Measurements from ENCODE around the gene HYAL1.
A peak's percentile ranks its signal among the peaks of the same experiment; 100 is the strongest.

Gene HYAL1

DNA sequence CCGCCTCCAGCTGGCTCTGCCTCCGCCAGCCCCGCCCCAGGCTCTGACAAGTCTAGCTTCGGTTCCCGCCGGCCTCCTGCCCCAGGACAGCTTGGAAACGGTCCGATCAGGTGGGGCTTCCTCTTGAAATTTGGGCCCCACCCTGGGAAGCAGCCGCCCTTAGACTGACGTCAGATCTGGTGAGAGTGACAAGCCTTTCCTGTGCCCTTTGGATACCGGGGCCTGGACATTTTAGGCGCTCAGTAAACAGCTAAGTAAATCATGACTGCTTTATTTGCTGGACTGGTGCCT is 3.8 kb downstream of the HYAL1 start:
- no peak overlapping the region for H3K4me3 ChIP-seq (ENCODE audit: low read length)
- no peaks in the 10 kb centered on the region for H3K79me1 ChIP-seq (ENCODE audit: low read length)
- H3K23ac ChIP-seq (ENCODE audit: low read length): no peak overlapping the region
- H3K36me3 ChIP-seq (ENCODE audit: control insufficient read depth, insufficient read depth, low read length): no peaks in the 10 kb centered on the region
- H3K4ac ChIP-seq (ENCODE audit: low read depth, low read length): no peak overlapping the region
- H2AK5ac ChIP-seq (ENCODE audit: low read length): no peak overlapping the region
- H4K5ac ChIP-seq (ENCODE audit: low read length): no peak overlapping the region
- WGBS (ENCODE audit: extremely low coverage, insufficient coverage, low lambda C conversion rate): no CpG with 5 or more reads among the region's 12 CpGs
- H2BK15ac ChIP-seq (replicated peaks; ENCODE audit: low read depth): no peak overlapping the region
- peaks cover 6% of the 10 kb centered on the region for H3K4me1 ChIP-seq (ENCODE audit: control insufficient read depth, low read depth, low read length)
- peak overlapping the region; percentile 47 for H3K27ac ChIP-seq (ENCODE audit: low read depth, low read length)
- DNase-seq: no peak
- no peak overlapping the region for H2BK120ac ChIP-seq (ENCODE audit: low read depth, low read length)
- H3K9ac ChIP-seq (ENCODE audit: low read length): peak overlapping the region; percentile 62
- H3K56ac ChIP-seq (ENCODE audit: low read length): peak overlapping the region; percentile 77
- peak overlapping the region; percentile 7 for H3K4me2 ChIP-seq (ENCODE audit: low read length)
- H2BK5ac ChIP-seq (ENCODE audit: low read length): no peak overlapping the region
- no peaks in the 10 kb centered on the region for H3K79me2 ChIP-seq (ENCODE audit: control insufficient read depth, insufficient read depth, low read length)
- no peaks in the 10 kb centered on the region for H3K27me3 ChIP-seq (ENCODE audit: insufficient read depth, low read length, poor library complexity)
- H4K8ac ChIP-seq (ENCODE audit: low read depth, low read length): no peak overlapping the region
- peak overlapping the region; percentile 11 for H3K18ac ChIP-seq (ENCODE audit: low read length)

DNA sequence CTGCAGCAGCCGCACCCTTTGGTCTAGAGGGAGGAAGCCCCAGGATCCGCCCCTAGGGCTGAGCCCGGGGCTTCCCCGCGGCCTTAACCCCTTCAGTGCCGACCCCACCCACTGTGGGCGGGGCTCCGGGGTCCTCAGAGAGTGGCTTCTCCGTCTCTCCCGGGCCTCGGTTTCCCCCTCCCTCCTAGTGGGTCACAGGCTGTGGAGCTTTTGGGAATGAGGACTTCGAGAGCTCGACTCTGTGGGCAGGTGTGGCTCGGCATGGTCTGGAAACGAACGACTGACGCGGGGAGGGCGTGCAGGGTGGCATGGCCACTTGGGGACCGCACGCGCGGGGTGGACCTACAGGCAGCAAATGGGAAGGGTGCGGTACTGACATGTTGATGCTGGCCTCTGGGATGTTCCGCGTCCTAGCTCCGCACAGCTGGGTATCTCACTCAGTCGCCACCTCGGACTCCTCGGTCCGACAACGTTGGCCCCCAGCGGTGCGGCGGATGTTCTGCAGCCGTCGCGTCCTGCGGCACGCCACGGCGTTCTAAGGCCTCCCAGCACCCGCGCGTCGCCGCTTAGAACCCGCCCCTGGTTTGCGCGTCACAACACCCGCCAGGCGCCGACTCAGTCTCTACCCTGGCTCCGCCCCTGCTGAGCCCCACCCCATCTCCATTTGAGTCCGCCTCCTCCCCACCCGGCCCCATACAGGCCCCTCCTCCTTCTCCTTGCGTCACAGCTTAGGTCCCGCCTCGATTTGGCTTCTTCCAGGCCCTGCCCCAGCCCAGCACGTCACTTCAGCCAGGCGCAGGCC is 4.3 kb downstream of the HYAL1 start, which contains the start of the genes HYAL3 and NAA80:
TSS of gene HYAL3 (minus strand) at position 570 of the 802 bp plus-strand sequence. CDS start 3,803 bp downstream, outside the sequence.
TSS of gene NAA80 (minus strand) at position 570 of the 802 bp plus-strand sequence. CDS start 1,942 bp downstream, outside the sequence.
- no peaks in the 10 kb centered on the region for H3K79me1 ChIP-seq (ENCODE audit: low read length)
- DNase-seq: peak; percentile 100
- H3K4ac ChIP-seq (ENCODE audit: low read depth, low read length): no peak within 1 kb of the TSS
- no peak within 1 kb of the TSS for H3K23ac ChIP-seq (ENCODE audit: low read length)
- no peaks in the 10 kb centered on the region for H3K36me3 ChIP-seq (ENCODE audit: control insufficient read depth, insufficient read depth, low read length)
- H3K79me2 ChIP-seq (ENCODE audit: control insufficient read depth, insufficient read depth, low read length): no peaks in the 10 kb centered on the region
- peak within 1 kb of the TSS; percentile 47 for H3K27ac ChIP-seq (ENCODE audit: low read depth, low read length)
- WGBS (ENCODE audit: extremely low coverage, insufficient coverage, low lambda C conversion rate): no CpG with 5 or more reads among the region's 61 CpGs
- H3K56ac ChIP-seq (ENCODE audit: low read length): peak within 1 kb of the TSS; percentile 77
- no peak within 1 kb of the TSS for H2AK5ac ChIP-seq (ENCODE audit: low read length)
- H3K9ac ChIP-seq (ENCODE audit: low read length): peak within 1 kb of the TSS; percentile 87
- peak within 1 kb of the TSS; percentile 47 for H3K4me2 ChIP-seq (ENCODE audit: low read length)
- no peak within 1 kb of the TSS for H4K5ac ChIP-seq (ENCODE audit: low read length)
- no peaks in the 10 kb centered on the region for H3K27me3 ChIP-seq (ENCODE audit: insufficient read depth, low read length, poor library complexity)
- H2BK5ac ChIP-seq (ENCODE audit: low read length): peak within 1 kb of the TSS; percentile 5
- no peak within 1 kb of the TSS for H2BK15ac ChIP-seq (replicated peaks; ENCODE audit: low read depth)
- H3K18ac ChIP-seq (ENCODE audit: low read length): peak within 1 kb of the TSS; percentile 11
- peak within 1 kb of the TSS; percentile 82 for H3K4me3 ChIP-seq (ENCODE audit: low read length)
- no peak within 1 kb of the TSS for H4K8ac ChIP-seq (ENCODE audit: low read depth, low read length)
- H3K4me1 ChIP-seq (ENCODE audit: control insufficient read depth, low read depth, low read length): peaks cover 6% of the 10 kb centered on the region
- no peak within 1 kb of the TSS for H2BK120ac ChIP-seq (ENCODE audit: low read depth, low read length)

DNA sequence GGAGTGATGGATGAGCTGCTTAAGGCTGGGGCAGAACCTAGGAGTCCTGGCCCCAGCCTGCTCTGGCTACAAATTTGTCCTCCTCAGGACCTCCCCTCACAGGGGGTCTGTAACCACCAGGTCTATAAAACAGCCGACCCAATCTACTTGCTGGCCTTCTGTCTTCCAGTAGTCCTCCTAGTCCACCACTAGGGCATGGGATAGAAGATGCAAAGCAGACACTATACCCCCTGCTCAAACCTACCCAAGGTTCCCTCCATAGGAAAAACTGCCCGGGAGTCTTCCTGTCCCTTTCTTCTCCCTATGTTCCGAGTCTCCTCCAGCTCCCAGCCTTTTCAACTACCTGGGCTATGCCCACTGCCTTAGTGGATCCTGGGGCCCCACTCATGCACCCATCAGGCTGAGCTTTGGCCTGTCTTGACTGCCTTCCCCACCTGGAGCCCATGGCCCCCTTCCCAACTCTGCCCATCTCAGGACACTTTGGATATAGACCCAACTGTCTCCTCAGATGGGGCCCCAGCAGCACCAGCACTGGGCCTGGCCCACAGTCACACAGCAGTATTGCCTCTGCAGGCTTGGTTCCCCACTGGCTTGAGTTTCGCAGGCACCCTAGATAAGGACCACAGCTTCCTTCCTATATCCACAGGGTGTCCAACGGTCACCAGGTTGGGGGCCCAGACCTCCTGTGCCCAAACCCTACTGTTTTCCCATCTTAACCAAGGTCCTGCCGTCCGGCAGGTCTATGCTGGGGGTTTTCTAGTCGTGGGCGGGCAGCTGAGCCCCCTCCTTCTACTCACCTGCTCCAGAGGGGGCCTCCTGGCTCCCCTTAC is 5.3 kb downstream of the HYAL1 start:
- peak; percentile 56 for DNase-seq
- no peak overlapping the region for H3K18ac ChIP-seq (ENCODE audit: low read length)
- no peaks in the 10 kb centered on the region for H3K79me2 ChIP-seq (ENCODE audit: control insufficient read depth, insufficient read depth, low read length)
- H3K4me1 ChIP-seq (ENCODE audit: control insufficient read depth, low read depth, low read length): peaks cover 6% of the 10 kb centered on the region
- H3K23ac ChIP-seq (ENCODE audit: low read length): no peak overlapping the region
- no peak overlapping the region for H4K5ac ChIP-seq (ENCODE audit: low read length)
- no CpG with 5 or more reads among the region's 9 CpGs for WGBS (ENCODE audit: extremely low coverage, insufficient coverage, low lambda C conversion rate)
- H3K36me3 ChIP-seq (ENCODE audit: control insufficient read depth, insufficient read depth, low read length): no peaks in the 10 kb centered on the region
- no peak overlapping the region for H4K8ac ChIP-seq (ENCODE audit: low read depth, low read length)
- no peaks in the 10 kb centered on the region for H3K27me3 ChIP-seq (ENCODE audit: insufficient read depth, low read length, poor library complexity)
- no peak overlapping the region for H2BK120ac ChIP-seq (ENCODE audit: low read depth, low read length)
- peak overlapping the region; percentile 47 for H3K4me2 ChIP-seq (ENCODE audit: low read length)
- no peaks in the 10 kb centered on the region for H3K79me1 ChIP-seq (ENCODE audit: low read length)
- H2BK15ac ChIP-seq (replicated peaks; ENCODE audit: low read depth): no peak overlapping the region
- H3K56ac ChIP-seq (ENCODE audit: low read length): peak overlapping the region; percentile 75
- no peak overlapping the region for H2AK5ac ChIP-seq (ENCODE audit: low read length)
- no peak overlapping the region for H3K4ac ChIP-seq (ENCODE audit: low read depth, low read length)
- H3K4me3 ChIP-seq (ENCODE audit: low read length): no peak overlapping the region
- no peak overlapping the region for H2BK5ac ChIP-seq (ENCODE audit: low read length)
- peak overlapping the region; percentile 52 for H3K9ac ChIP-seq (ENCODE audit: low read length)
- no peak overlapping the region for H3K27ac ChIP-seq (ENCODE audit: low read depth, low read length)

DNA sequence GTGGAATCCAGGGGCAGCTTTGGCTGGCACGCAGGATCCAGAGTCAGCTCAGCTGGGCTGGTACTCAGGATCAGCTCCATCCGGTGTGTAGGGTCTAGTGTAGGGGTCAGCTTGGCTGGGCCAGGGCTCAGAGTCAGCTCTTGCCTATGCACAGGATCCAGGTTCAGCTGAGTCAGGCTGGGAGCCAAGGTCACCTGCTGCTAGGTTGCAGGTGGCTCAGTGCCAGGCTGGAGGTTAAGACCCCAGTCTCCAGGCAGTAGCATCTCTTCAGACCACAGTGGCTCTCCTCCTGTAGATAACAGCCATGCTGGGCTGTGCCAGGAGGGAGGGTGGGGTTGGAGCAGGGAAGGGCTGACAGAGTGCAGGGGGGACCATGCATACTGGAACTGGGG is 6.0 kb downstream of the HYAL1 start:
- Histone ChIP-seq H2BK15ac (replicated peaks; ENCODE audit: low read depth) (no peak overlapping the region), H3K23ac (ENCODE audit: low read length) (no peak overlapping the region), H3K79me2 (ENCODE audit: control insufficient read depth, insufficient read depth, low read length) (no peaks in the 10 kb centered on the region), H2BK5ac (ENCODE audit: low read length) (no peak overlapping the region), H3K9ac (ENCODE audit: low read length) (no peak overlapping the region), H2AK5ac (ENCODE audit: low read length) (no peak overlapping the region), H4K5ac (ENCODE audit: low read length) (no peak overlapping the region), H3K4me3 (ENCODE audit: low read length) (no peak overlapping the region), H3K4ac (ENCODE audit: low read depth, low read length) (no peak overlapping the region), H3K79me1 (ENCODE audit: low read length) (no peaks in the 10 kb centered on the region), H3K4me1 (ENCODE audit: control insufficient read depth, low read depth, low read length) (peaks cover 10% of the 10 kb centered on the region), H3K36me3 (ENCODE audit: control insufficient read depth, insufficient read depth, low read length) (no peaks in the 10 kb centered on the region), H4K8ac (ENCODE audit: low read depth, low read length) (no peak overlapping the region), H3K56ac (ENCODE audit: low read length) (no peak overlapping the region), H2BK120ac (ENCODE audit: low read depth, low read length) (no peak overlapping the region), H3K4me2 (ENCODE audit: low read length) (no peak overlapping the region), H3K27ac (ENCODE audit: low read depth, low read length) (no peak overlapping the region), H3K18ac (ENCODE audit: low read length) (no peak overlapping the region), H3K27me3 (ENCODE audit: insufficient read depth, low read length, poor library complexity) (no peaks in the 10 kb centered on the region)
- DNase-seq: no peak
- no CpG with 5 or more reads among the region's 2 CpGs for WGBS (ENCODE audit: extremely low coverage, insufficient coverage, low lambda C conversion rate)

DNA sequence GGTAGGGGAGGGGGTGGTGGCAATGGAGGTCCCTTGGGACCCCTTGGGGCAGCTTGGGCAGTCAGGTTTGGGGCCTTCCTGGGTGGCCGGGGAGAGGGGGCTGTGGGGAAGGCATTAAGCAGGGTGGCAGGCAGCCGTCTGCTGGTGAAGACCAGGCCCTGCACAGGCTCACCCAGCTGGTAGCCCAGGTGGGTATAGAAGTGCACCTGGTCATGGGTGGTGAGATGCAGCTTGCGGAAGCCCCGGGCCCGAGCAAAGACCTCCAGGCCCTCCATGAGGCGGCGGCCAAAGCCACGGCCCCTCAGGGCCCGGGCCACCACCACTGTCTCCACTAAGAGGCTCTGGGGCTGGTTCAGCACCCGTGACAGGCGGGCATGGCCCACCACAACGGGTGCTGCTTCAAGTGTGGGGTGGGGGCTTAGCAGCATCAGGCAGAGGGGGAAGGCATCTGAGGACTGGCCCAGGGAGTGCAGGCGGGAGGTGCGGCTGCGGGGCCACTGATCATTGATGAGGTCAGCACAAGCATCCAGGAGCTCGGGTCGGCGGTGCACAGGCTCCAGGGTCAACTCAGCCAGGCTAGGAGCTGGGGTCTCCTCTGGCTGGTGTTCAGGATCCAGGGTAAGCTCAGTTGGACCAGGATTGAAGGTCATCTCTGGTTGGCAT is 6.5 kb downstream of the HYAL1 start:
- Histone ChIP-seq H3K4me3 (ENCODE audit: low read length) (no peak overlapping the region), H4K8ac (ENCODE audit: low read depth, low read length) (no peak overlapping the region), H3K18ac (ENCODE audit: low read length) (no peak overlapping the region), H3K27me3 (ENCODE audit: insufficient read depth, low read length, poor library complexity) (no peaks in the 10 kb centered on the region), H3K36me3 (ENCODE audit: control insufficient read depth, insufficient read depth, low read length) (no peaks in the 10 kb centered on the region), H3K23ac (ENCODE audit: low read length) (no peak overlapping the region), H3K9ac (ENCODE audit: low read length) (no peak overlapping the region), H2BK120ac (ENCODE audit: low read depth, low read length) (no peak overlapping the region), H3K4me1 (ENCODE audit: control insufficient read depth, low read depth, low read length) (peaks cover 10% of the 10 kb centered on the region), H2AK5ac (ENCODE audit: low read length) (no peak overlapping the region), H3K79me1 (ENCODE audit: low read length) (no peaks in the 10 kb centered on the region), H2BK5ac (ENCODE audit: low read length) (no peak overlapping the region), H3K4me2 (ENCODE audit: low read length) (no peak overlapping the region), H3K27ac (ENCODE audit: low read depth, low read length) (no peak overlapping the region), H2BK15ac (replicated peaks; ENCODE audit: low read depth) (no peak overlapping the region), H3K79me2 (ENCODE audit: control insufficient read depth, insufficient read depth, low read length) (peaks cover under 1% of the 10 kb centered on the region), H3K4ac (ENCODE audit: low read depth, low read length) (no peak overlapping the region), H3K56ac (ENCODE audit: low read length) (no peak overlapping the region), H4K5ac (ENCODE audit: low read length) (no peak overlapping the region)
- no CpG with 5 or more reads among the region's 18 CpGs for WGBS (ENCODE audit: extremely low coverage, insufficient coverage, low lambda C conversion rate)
- DNase-seq: no peak

Data from mesendoderm (in vitro differentiated cells).